Liver (tissue), 3 donors: ENCODE data around the gene UBE2Q2.
"Not testable (repeated sequence)": the region's sequence is repeated elsewhere in the genome, so short reads cannot be mapped to it uniquely, and the experiment has no call there.

Experiments used
- CTCF ChIP-seq: fragments of 150-350 bp; IDR thresholded peaks from 2 replicates; pipeline ENCODE4 v1.5.1; 2017; ENCODE audit warnings: improper control_type of control experiment, low read depth, low read length; ENCODE audit not compliant: missing input control
- REST ChIP-seq: IDR thresholded peaks from 2 replicates; pipeline ENCODE4 v1.6.1; 2016; ENCODE audit warnings: antibody characterized with exemption, mild to moderate bottlenecking
- SP1 ChIP-seq: IDR thresholded peaks from 2 replicates; pipeline ENCODE4 v1.6.1; 2018; ENCODE audit warnings: antibody characterized with exemption, mild to moderate bottlenecking
- donor health status: healthy.
- donor health status: healthy.

GRCh38 chr15:75800409-75800808 is 42.8 kb upstream of the UBE2Q2 start:
- TF ChIP-seq CTCF, SP1, REST: not testable (repeated sequence)
